MCF 10A (cell line): ENCODE data around the gene CNTNAP2. TPM values are rescaled to one million over a fixed set of nuclear protein-coding genes. Genes with fewer than 3 reads are reported as not detected.

Source experiments
- BruUV-seq: library from RNA; stranded (reverse); fragments of 400-500 nt; replicated peaks from 2 replicates; lab custom pipeline; 2021; lab: Mats Ljungman, UMichigan
- CTCF ChIA-PET: fragments of 300-600 bp; sonication (Branson Sonifier 250); formaldehyde crosslinking; extraction: SDS; loops from one replicate; lab custom pipeline; 2021; ENCODE audit warnings: antibody characterized with exemption, inconsistent platforms; lab: Yijun Ruan, JAX
- POLR2A ChIA-PET: fragments of 300-600, 350-650 bp; sonication (Branson Sonifier 250); formaldehyde crosslinking; extraction: SDS; loops from one replicate; lab custom pipeline; 2020; ENCODE audit warnings: antibody characterized with exemption, inconsistent platforms; lab: Yijun Ruan, JAX
- DNase-seq: peaks from one replicate; pipeline ENCODE4 v3.0.0-alpha.2; 2018; ENCODE audit not compliant: unreplicated experiment
- H3K27ac Mint-ChIP-seq: one replicate; pipeline ENCODE4 v1.8.0; 2022; ENCODE audit warnings: mild to moderate bottlenecking, low read depth, mixed read lengths; ENCODE audit not compliant: unreplicated experiment
- H3K27me3 Mint-ChIP-seq: one replicate; pipeline ENCODE4 v1.8.0; 2022; ENCODE audit warnings: mixed read lengths; ENCODE audit not compliant: insufficient read depth, unreplicated experiment
- H3K36me3 Mint-ChIP-seq: one replicate; pipeline ENCODE4 v1.8.0; 2022; ENCODE audit warnings: mild to moderate bottlenecking, moderate library complexity, mixed read lengths; ENCODE audit not compliant: insufficient read depth, unreplicated experiment
- H3K4me1 Mint-ChIP-seq: one replicate; pipeline ENCODE4 v1.8.0; 2022; ENCODE audit warnings: mixed read lengths; ENCODE audit not compliant: insufficient read depth, unreplicated experiment
- H3K4me3 Mint-ChIP-seq: one replicate; pipeline ENCODE4 v1.8.0; 2022; ENCODE audit warnings: mild to moderate bottlenecking, moderate library complexity, mixed read lengths; ENCODE audit not compliant: unreplicated experiment
- H3K9me3 Mint-ChIP-seq: one replicate; pipeline ENCODE4 v1.8.0; 2022; ENCODE audit warnings: mixed read lengths; ENCODE audit not compliant: unreplicated experiment
- intact Hi-C: fragments of 100-400 bp; cut with micrococcal nuclease; formaldehyde crosslinking; loops from 2 replicates; pipeline ENCODE4 v1.14.1; 2022
- total RNA-seq: library from RNA; stranded (reverse); gene quantifications from 2 replicates; pipeline ENCODE4 v1.2.3, GENCODE V29; 2022
- TF ChIP-seq, protein P1 (sequence below): fragments of 200-600 bp; IDR thresholded peaks from one replicate; pipeline ENCODE4 v1.8.0; 2022; ENCODE audit warnings: antibody characterized with exemption, mild to moderate bottlenecking; ENCODE audit not compliant: unreplicated experiment

CNTNAP2 gene
- total RNA-seq, 1 experiment from 2014 or later, result 1.1 TPM

DNA sequence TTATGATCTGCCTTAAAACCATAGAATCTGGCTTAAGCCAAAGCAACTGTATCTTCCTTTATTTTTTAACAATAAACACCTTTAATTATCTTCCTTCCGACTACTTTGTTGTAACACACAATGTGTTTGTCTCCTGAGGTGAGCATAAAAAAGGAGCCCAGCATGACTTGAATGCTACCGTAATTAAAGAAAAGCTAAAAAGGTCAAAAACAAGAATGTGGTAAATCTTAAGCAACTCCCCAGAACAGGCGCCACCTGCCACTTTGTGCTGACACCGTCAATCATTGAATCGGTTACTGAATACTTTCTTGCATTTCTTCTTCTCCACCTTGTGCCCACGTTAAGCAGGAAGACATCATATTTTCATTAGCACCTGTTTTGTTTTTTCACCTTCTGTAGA lies 1904.1 kb downstream of the CNTNAP2 start:
- DNase-seq, result no peak
- H3K27me3 Mint-ChIP-seq, result peaks cover 74% of the 10 kb centered on the region
- H3K36me3 Mint-ChIP-seq, result no peaks in the 10 kb centered on the region
- ChIA-PET CTCF (no interaction called here), POLR2A (no interaction called here)
- H3K27ac Mint-ChIP-seq, result no peak overlapping the region
- H3K4me3 Mint-ChIP-seq, result no peak overlapping the region
- TF ChIP-seq, protein P1, sequence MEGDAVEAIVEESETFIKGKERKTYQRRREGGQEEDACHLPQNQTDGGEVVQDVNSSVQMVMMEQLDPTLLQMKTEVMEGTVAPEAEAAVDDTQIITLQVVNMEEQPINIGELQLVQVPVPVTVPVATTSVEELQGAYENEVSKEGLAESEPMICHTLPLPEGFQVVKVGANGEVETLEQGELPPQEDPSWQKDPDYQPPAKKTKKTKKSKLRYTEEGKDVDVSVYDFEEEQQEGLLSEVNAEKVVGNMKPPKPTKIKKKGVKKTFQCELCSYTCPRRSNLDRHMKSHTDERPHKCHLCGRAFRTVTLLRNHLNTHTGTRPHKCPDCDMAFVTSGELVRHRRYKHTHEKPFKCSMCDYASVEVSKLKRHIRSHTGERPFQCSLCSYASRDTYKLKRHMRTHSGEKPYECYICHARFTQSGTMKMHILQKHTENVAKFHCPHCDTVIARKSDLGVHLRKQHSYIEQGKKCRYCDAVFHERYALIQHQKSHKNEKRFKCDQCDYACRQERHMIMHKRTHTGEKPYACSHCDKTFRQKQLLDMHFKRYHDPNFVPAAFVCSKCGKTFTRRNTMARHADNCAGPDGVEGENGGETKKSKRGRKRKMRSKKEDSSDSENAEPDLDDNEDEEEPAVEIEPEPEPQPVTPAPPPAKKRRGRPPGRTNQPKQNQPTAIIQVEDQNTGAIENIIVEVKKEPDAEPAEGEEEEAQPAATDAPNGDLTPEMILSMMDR, result no peak
- no TSS peak for BruUV-seq
- H3K9me3 Mint-ChIP-seq, result no peaks in the 10 kb centered on the region
- no peaks in the 10 kb centered on the region for H3K4me1 Mint-ChIP-seq
- intact Hi-C loops, result no loop called here

DNA sequence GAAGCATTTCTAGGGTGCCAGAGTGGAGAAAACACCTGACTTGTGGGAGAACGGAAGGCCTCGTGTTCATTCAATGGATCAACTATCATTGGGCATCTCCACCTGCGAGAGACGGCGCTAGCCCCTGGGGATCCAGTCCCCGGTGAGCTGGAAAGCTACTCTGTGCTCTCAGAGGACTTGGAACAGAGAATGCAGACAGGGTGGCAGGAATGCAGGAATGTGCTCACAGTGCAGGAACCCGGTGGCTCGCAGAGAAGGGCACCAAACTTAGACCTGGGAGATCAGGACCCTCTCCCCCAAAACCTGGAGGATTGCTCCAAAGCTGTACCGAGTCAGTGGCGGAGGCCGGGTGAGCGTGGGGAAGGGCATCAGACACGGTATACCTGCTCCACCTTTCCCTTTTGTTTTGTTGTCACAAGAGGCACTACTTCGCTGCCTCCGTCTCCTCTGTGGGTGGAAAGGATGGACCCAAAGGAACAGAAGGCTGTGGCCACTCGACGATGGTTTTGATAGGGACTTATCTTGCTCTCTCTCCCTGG lies 1905.0 kb downstream of the CNTNAP2 start:
- Mint-ChIP-seq H3K27me3 (peaks cover 65% of the 10 kb centered on the region), H3K36me3 (no peaks in the 10 kb centered on the region), H3K9me3 (no peaks in the 10 kb centered on the region), H3K4me3 (no peak overlapping the region), H3K27ac (no peak overlapping the region), H3K4me1 (no peaks in the 10 kb centered on the region)
- TF ChIP-seq, protein P1, result no peak
- BruUV-seq, result no TSS peak
- DNase-seq, result no peak
- POLR2A ChIA-PET, result no interaction called here
- intact Hi-C loops, result no loop called here
- CTCF ChIA-PET, result interaction anchor here (0.6 kb wide), 1 partner anchor 556 kb away, joined by 5 read pairs; no protein-coding TSS in a partner anchor

DNA sequence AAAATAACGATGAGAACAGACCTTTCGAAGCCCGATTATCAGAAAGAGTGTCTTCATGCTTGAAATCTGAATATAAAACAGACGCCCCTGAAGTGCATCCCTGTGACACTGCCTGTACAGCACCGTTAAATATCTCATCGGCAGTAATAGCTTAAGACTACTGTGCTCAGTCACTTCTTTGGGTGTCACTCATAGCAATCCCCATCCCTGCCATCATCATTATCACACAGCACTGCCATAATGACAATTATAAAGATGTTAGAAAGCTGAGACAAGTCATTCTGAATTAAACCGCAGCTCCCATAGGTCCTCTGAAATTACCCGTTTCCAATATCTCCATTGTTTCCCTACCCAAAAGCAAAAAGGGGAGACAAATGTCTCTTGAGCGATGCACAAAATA lies 1906.2 kb downstream of the CNTNAP2 start:
- intact Hi-C loops, result no loop called here
- CTCF ChIA-PET, result interaction anchor here (0.5 to 0.6 kb wide), 2 partner anchors 85 to 555 kb away, joined by 3 to 4 read pairs; no protein-coding TSS in a partner anchor

DNA sequence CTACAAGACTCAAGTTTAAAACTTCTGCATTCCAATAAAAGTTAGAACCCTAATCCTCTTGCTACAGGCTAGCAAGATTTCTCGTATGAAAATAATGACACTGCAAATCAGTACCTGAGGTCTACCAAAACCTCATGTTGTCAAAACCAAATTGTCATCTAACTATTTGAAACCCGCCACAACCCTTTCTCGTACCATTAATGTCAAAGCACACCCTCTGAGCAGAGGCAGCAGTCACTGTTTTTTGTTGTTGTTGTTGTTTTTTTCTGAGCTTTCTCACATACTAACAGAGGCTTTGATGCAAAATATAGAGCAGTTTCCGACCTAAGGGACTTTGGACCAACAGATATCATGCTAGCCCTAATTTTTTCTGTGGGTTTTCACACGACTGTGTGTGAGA lies 1910.1 kb downstream of the CNTNAP2 start:
- H3K4me1 Mint-ChIP-seq, result no peaks in the 10 kb centered on the region
- TF ChIP-seq, protein P1, result no peak
- H3K36me3 Mint-ChIP-seq, result no peaks in the 10 kb centered on the region
- no TSS peak for BruUV-seq
- intact Hi-C loops, result no loop called here
- POLR2A ChIA-PET, result no interaction called here
- H3K9me3 Mint-ChIP-seq, result peaks cover 5% of the 10 kb centered on the region
- no peak for DNase-seq
- H3K27me3 Mint-ChIP-seq, result peaks cover 39% of the 10 kb centered on the region
- CTCF ChIA-PET, result no interaction called here
- no peak overlapping the region for H3K4me3 Mint-ChIP-seq
- H3K27ac Mint-ChIP-seq, result no peak overlapping the region

More for the DNA sequence above, 1906.2 kb downstream of the CNTNAP2 start:
- no peaks in the 10 kb centered on the region for H3K9me3 Mint-ChIP-seq
- no peaks in the 10 kb centered on the region for H3K4me1 Mint-ChIP-seq
- TF ChIP-seq, protein P1, result no peak
- DNase-seq, result no peak
- peaks cover 57% of the 10 kb centered on the region for H3K27me3 Mint-ChIP-seq
- H3K4me3 Mint-ChIP-seq, result no peak overlapping the region
- no peaks in the 10 kb centered on the region for H3K36me3 Mint-ChIP-seq
- no TSS peak for BruUV-seq
- no peak overlapping the region for H3K27ac Mint-ChIP-seq
- POLR2A ChIA-PET, result no interaction called here
